ENCODE results near the gene ARHGAP33.

DNA sequence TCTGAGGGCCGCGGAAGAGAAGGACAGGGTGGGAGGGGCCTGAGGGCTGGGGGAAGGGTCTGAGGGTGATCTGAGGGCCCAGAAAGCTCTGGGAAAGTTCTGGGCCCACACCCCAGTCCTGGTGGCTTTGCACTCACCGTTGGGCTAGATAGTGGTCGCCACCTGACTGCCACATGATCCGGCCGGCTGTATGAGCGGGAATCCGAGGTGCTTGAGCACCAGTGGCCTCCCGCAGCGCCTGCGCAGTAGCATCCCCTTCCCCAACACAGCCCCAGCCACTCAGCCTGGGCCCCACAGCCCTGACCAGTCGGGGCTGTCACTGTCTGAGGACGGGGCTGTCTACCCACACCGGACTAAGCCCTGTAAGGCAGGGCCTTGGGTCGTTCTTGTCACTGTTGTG lies 22.3 kb downstream of the ARHGAP33 start:
- TF ChIP-seq, protein P1, sequence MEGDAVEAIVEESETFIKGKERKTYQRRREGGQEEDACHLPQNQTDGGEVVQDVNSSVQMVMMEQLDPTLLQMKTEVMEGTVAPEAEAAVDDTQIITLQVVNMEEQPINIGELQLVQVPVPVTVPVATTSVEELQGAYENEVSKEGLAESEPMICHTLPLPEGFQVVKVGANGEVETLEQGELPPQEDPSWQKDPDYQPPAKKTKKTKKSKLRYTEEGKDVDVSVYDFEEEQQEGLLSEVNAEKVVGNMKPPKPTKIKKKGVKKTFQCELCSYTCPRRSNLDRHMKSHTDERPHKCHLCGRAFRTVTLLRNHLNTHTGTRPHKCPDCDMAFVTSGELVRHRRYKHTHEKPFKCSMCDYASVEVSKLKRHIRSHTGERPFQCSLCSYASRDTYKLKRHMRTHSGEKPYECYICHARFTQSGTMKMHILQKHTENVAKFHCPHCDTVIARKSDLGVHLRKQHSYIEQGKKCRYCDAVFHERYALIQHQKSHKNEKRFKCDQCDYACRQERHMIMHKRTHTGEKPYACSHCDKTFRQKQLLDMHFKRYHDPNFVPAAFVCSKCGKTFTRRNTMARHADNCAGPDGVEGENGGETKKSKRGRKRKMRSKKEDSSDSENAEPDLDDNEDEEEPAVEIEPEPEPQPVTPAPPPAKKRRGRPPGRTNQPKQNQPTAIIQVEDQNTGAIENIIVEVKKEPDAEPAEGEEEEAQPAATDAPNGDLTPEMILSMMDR (optimal IDR thresholded peaks at IDR 0.05 in 1 of 3, IDR thresholded peaks at IDR 0.05 in 1 of 3, conservative IDR thresholded peaks at IDR 0.05 in 1 of 3; ENCODE audit: extremely low read depth in 1 of 3, insufficient read depth in 2 of 3, low read length in 3 of 3) = no peak
- no peak for TF ChIP-seq EZH2 (IDR thresholded peaks at IDR 0.05; ENCODE audit: low read length)
